C4-2B (cell line): ENCODE results near the gene CCDC112.
"Not testable (repeated sequence)": the region's sequence is repeated elsewhere in the genome, so short reads cannot be mapped to it uniquely, and the experiment has no call there.

Experiments used
- ZFX ChIP-seq: fragments of 450-650 bp; IDR thresholded peaks from 2 replicates; pipeline ENCODE4 v1.6.1; 2017
- TF ChIP-seq, protein P1 (sequence below): fragments of 450-650 bp; conservative IDR thresholded peaks from 2 replicates; pipeline ENCODE4 v1.5.1; 2017; ENCODE audit warnings: mild to moderate bottlenecking

DNA sequence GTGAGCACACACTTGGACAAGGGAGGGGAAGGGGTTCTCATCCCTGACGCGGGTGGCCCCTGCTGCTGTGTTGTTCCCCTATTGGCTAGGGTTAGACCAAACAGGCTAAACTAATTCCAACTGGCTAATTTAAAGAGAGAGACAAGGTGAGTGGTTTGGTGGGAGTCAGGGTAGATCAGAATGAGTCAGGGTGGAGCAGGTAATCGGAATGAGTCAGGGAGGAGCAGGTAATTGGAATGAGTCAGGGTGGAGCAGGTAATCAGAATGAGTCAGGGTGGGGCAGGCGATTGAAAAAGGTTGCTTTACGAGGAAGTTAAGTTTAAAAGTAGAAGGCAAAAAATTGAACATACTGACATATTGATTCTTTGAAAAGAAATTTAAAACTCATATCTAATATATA lies 47.1 kb downstream of the CCDC112 start:
- TF ChIP-seq ZFX = not testable (repeated sequence)
- TF ChIP-seq, protein P1, sequence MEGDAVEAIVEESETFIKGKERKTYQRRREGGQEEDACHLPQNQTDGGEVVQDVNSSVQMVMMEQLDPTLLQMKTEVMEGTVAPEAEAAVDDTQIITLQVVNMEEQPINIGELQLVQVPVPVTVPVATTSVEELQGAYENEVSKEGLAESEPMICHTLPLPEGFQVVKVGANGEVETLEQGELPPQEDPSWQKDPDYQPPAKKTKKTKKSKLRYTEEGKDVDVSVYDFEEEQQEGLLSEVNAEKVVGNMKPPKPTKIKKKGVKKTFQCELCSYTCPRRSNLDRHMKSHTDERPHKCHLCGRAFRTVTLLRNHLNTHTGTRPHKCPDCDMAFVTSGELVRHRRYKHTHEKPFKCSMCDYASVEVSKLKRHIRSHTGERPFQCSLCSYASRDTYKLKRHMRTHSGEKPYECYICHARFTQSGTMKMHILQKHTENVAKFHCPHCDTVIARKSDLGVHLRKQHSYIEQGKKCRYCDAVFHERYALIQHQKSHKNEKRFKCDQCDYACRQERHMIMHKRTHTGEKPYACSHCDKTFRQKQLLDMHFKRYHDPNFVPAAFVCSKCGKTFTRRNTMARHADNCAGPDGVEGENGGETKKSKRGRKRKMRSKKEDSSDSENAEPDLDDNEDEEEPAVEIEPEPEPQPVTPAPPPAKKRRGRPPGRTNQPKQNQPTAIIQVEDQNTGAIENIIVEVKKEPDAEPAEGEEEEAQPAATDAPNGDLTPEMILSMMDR = not testable (repeated sequence)
